ENCODE data around the gene FOXM1.
A peak's percentile ranks its signal among the peaks of the same experiment; 100 is the strongest.
"Not testable (repeated sequence)": the region's sequence is repeated elsewhere in the genome, so short reads cannot be mapped to it uniquely, and the experiment has no call there.

Gene FOXM1

GRCh38 chr12:2892246-2892645, 15.3 kb upstream of the FOXM1 start:
- DNase-seq (ENCODE audit: insufficient read length, low spot score): no peak
- FAIRE-seq: no peak
- TF ChIP-seq POLR2A (IDR thresholded peaks at IDR 0.05; ENCODE audit: low read depth, low read length): no peak

DNA sequence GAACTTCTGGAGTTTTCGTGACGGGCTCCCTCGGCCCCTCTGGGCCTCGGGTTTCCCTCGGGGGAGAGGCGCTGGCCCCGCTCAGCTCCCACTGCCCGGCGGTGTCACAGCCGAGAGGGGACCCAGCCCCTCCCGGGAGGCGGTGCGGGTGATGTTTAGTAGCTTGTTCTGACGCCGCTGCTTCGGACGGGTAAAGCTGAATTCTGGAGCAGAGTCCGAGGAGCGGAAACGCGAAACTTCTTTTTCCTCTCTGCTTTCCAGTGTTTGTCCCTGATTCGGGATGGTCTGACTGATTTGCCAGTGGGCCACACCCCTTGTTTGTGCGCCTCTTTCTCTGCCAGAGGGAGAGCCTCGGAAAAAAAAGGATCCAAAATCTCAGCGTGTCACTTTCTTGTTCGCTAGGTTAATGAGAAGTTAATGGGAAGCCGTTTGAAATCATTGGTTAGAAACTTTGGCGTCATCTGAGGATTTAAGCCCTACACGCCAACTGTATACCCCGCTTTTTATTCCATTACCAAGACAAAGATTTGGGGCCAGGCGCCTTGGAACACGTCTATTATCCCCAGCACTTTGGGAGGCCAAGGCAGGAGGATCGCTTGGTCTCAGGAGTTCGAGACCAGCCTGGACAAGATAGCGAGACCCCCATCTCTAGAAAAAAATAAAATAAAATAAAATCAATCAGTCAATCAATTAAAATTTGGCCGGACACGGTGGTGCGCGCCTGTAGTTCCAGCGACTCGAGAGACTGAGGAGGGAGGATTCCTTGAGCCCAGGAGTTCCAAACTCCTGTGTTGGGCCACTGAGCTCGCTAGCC, 14.5 kb upstream of the FOXM1 start:
- 0 out of 2 replicates have a peak, but pooled peaks have one; percentile 26 for TF ChIP-seq POLR2A (IDR thresholded peaks at IDR 0.05; ENCODE audit: low read depth, low read length)
- peak; percentile 42 for DNase-seq (ENCODE audit: insufficient read length, low spot score)
- peak; percentile 27 for FAIRE-seq

GRCh38 chr12:2890388-2891239, 13.6 kb upstream of the FOXM1 start, which contains the start of gene TULP3:
Gene TULP3, plus strand, starts transcription at chr12:2890891. Its CDS starts 57 bp downstream, at chr12:2890948.
- TF ChIP-seq POLR2A (IDR thresholded peaks at IDR 0.05; ENCODE audit: low read depth, low read length): peak; percentile 92
- FAIRE-seq (peak; percentile 83), DNase-seq (ENCODE audit: insufficient read length, low spot score) (peak; percentile 93)

DNA sequence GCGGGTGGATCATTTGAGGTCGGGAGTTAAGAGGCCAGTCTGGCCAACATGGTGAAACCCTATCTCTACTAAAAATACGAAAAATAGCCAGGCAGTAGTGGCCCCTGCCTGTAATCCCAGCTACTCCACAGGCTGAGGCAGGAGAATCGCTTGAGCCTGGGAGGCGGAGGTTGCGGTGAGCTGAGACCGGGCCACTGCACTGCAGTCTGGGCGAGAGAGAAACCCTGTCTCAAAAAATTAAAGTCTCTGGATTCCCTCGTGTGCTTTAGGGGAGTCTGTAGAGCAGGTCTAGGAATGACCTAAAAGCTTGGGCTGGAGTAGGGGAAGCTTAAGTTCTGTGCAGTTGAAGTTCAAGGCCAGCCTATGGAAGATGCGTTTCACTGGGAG, 13.0 kb upstream of the FOXM1 start:
- no peak for TF ChIP-seq POLR2A (IDR thresholded peaks at IDR 0.05; ENCODE audit: low read depth, low read length)
- DNase-seq (ENCODE audit: insufficient read length, low spot score) (no peak), FAIRE-seq (no peak)

DNA sequence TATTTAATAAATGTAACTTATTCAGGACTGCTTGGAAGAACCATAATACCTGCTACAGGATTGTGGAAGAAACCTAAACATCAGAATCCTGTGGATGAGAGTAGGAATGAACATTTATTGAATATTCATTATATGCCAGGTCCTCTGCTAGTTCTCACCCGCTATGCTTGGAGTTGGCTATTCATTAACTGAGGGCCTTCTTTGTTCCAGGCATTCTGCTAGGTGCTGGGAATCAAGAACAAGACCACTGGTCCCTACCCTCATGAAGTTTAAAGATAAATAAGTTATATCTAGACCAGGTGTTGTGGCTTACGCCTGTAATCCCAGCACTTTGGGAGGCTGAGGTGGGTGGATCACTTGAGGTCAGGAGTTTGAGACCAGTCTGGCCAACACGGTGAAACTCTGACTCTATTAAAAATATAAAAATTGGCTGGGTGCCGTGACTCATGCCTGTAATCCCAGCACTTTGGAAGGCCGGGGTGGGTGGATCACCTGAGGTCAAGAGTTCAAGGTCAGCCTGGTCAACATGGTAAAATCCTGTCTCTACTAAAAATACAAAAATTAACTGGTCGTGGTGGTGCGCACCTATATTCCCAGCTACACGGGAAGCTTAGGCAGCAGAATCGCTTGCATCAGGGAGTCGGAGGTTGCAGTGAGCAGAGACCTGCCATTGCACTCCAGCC, 9.9 kb upstream of the FOXM1 start:
- DNase-seq (ENCODE audit: insufficient read length, low spot score): no peak
- TF ChIP-seq POLR2A (IDR thresholded peaks at IDR 0.05; ENCODE audit: low read depth, low read length): no peak
- FAIRE-seq: no peak

- DNase-seq (ENCODE audit: insufficient read length, low spot score): no peak
- no peak for FAIRE-seq
- TF ChIP-seq POLR2A (IDR thresholded peaks at IDR 0.05; ENCODE audit: low read depth, low read length): no peak
These were observed 7.8 kb upstream of the FOXM1 start for GRCh38 chr12:2884810-2885209.

DNA sequence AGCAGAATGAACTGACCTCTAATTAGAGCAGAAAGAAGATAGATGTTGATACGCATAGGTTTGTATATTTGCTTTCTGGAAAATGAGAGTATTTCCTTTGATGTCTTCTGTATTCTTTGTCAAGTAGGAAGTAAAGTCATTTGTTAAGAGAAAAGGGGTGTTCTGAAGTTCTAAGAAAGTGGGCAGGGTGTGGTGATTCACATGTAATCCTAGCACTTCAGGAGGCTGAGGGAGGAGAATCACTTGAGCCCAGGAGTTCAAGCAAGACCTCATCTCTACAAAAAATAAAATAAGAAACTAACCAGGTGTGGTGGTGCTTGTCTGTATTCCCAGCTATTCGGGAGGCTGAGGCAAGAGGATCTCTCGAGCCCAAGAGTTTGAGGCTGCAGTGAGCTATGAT, 2.9 kb upstream of the FOXM1 start:
- FAIRE-seq: no peak
- no peak for TF ChIP-seq POLR2A (IDR thresholded peaks at IDR 0.05; ENCODE audit: low read depth, low read length)
- DNase-seq (ENCODE audit: insufficient read length, low spot score): no peak

DNA sequence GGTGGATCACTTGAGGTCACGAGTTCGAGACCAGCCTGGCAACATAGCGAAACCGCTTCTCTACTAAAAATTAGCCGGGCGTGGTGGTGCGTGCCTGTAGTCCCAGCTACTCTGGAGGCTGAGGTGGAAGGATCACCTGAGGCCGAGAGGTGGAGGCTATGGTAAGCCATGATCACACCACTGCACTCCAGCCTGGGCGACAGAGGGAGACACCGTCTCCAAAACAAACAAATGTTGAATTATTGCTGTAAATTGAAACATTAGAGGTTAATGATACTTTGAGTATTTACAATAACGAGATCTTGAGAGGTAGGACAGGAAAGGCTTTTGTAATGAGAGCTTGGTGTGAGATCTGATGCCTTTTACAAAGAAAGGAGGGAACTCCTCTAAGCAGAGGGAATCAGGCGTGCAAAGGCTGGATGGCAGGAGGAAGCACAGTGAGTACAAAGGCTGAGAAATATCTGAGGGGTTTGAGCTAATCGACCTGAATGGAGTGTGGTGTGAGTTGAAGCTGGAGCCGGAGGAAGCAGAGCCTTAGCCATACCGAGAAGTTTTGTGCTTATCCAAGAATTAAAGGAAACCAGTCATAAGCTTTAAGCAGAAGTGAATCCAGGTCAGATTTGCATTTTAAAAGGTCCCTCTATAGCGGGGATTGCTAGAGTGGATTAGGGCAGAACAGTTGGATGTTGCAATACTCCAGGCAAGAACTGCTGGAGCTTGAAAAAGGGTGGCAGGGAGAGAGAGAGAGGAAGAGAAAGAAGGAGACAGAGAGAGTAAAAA, 1.2 kb upstream of the FOXM1 start:
- DNase-seq (ENCODE audit: insufficient read length, low spot score): no peak
- no peak for FAIRE-seq
- TF ChIP-seq POLR2A (IDR thresholded peaks at IDR 0.05; ENCODE audit: low read depth, low read length): no peak

GRCh38 chr12:2876431-2877046, 435 bp downstream of the FOXM1 start:
- DNase-seq (ENCODE audit: insufficient read length, low spot score) (no peak), FAIRE-seq (no peak)
- no peak for TF ChIP-seq POLR2A (IDR thresholded peaks at IDR 0.05; ENCODE audit: low read depth, low read length)

- DNase-seq (ENCODE audit: insufficient read length, low spot score); FAIRE-seq: not testable (repeated sequence)
These were observed 7.9 kb downstream of the FOXM1 start for GRCh38 chr12:2868986-2869632.

DNA sequence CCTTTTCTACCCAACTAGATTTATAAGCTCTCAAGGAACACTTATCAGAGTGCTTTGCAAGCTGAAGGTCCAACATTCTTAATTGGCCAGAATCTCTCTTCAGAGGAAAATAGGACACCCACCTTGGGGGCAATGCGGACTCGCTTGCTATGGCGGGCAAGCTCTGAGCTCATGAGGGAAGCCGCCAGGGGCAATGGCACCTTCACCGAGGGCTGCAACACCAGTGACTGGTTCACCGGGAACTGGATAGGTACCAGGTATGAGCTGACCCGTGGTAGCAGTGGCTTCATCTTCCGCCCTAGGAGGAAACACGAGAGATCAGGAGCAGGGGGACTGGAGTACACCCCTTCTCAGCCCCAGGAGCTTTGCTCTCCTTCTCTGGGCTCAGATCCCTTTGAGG, 12.8 kb downstream of the FOXM1 start:
- no peak for TF ChIP-seq POLR2A (IDR thresholded peaks at IDR 0.05; ENCODE audit: low read depth, low read length)
- FAIRE-seq: no peak
- DNase-seq (ENCODE audit: insufficient read length, low spot score): no peak

GRCh38 chr12:2863402-2863801, 13.6 kb downstream of the FOXM1 start:
- not testable (repeated sequence) for DNase-seq (ENCODE audit: insufficient read length, low spot score); FAIRE-seq

DNA sequence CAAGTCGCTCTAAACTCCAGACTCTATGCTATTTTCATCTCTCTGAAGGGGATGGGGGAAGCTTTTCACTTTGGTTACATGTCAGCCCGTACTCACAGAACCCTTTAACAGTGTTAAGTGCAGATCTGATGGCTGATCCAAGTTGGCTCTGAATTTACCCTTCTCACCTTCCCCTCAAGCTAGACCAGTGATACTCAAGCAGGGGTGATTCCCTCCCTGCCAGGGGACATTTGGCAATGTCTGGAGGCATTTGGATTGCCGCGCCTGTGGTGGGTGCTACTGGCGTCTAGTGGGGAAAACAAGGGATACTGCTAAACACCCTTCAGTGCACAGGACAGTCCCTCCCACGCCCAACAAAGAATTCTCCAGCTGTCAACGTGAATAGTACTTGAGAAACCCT, 14.1 kb downstream of the FOXM1 start:
- no peak for FAIRE-seq
- DNase-seq (ENCODE audit: insufficient read length, low spot score): no peak
- no peak for TF ChIP-seq POLR2A (IDR thresholded peaks at IDR 0.05; ENCODE audit: low read depth, low read length)

All from H54 (cell line).